K562 treated with DMSO at 1 percent for 24 hours (cell line): Measurements from ENCODE around the gene TWIST1. TPM values are rescaled to one million over a fixed set of nuclear protein-coding genes. Genes with fewer than 3 reads are reported as not detected.

Experiments
- total RNA-seq: library from RNA; unstranded; fragments of 300-600 nt; gene quantifications from 2 replicates; pipeline ENCODE4 v1.2.3, GENCODE V29; 2022; ENCODE audit warnings: low read depth; ENCODE audit not compliant: insufficient read depth

The TWIST1 gene
- total RNA-seq: 0.67 and 2.1 TPM in 2 replicates

GRCh38 chr7:19117091-19117869 is at the start of gene TWIST1:
Gene TWIST1 (minus strand): TSS chr7:19117636. CDS start chr7:19117321, 315 bp downstream.

GRCh38 chr7:19144661-19145433 is 27.4 kb upstream of the TWIST1 start, which contains the start of gene FERD3L:
Gene FERD3L (minus strand): TSS chr7:19145421. CDS start chr7:19145362, 59 bp downstream.

Other genes with a start within 250 kb of the TWIST1 start
- not detected in 2 replicates for gene FERD3L, start 27.8 kb upstream of the TWIST1 start, total RNA-seq